MM.1S (cell line): Measurements from ENCODE around the gene PLD3.
A peak's percentile ranks its signal among the peaks of the same experiment; 100 is the strongest.

Experiments
- DNase-seq: peaks from one replicate; pipeline ENCODE4 v3.0.0-alpha.2; 2015
- H2AFZ ChIP-seq: fragments of 300-600 bp; sonication (generic); 2 replicates; pipeline ENCODE4 v1.6.0; 2016; ENCODE audit warnings: antibody characterized with exemption, low read length
- H3F3A ChIP-seq: fragments of 300-600 bp; sonication (generic); 2 replicates; pipeline ENCODE4 v1.6.1; 2016; ENCODE audit warnings: mild to moderate bottlenecking, antibody characterized with exemption, low read length, moderate library complexity, mixed read lengths; ENCODE audit not compliant: insufficient read depth
- H3K27ac ChIP-seq: fragments of 300-600 bp; sonication (generic); 2 replicates; pipeline ENCODE4 v1.5.1; 2016; ENCODE audit warnings: mild to moderate bottlenecking, low read length
- H3K27me3 ChIP-seq: fragments of 300-600 bp; sonication (generic); replicated peaks from 2 replicates; pipeline ENCODE4 v1.6.0; 2016; ENCODE audit warnings: low read length; ENCODE audit not compliant: insufficient read depth
- H3K36me3 ChIP-seq: fragments of 300-600 bp; sonication (generic); replicated peaks from 2 replicates; pipeline ENCODE4 v1.6.1; 2016; ENCODE audit warnings: mild to moderate bottlenecking, low read length, mixed read lengths; ENCODE audit not compliant: insufficient read depth
- H3K4me1 ChIP-seq: fragments of 300-600 bp; sonication (generic); 2 replicates; pipeline ENCODE4 v1.6.1; 2016; ENCODE audit warnings: low read length, mixed read lengths
- H3K4me2 ChIP-seq: fragments of 300-600 bp; sonication (generic); 2 replicates; pipeline ENCODE4 v1.6.0; 2016; ENCODE audit warnings: low read depth, low read length
- H3K4me3 ChIP-seq: fragments of 300-600 bp; sonication (generic); 2 replicates; pipeline ENCODE4 v1.5.1; 2016; ENCODE audit warnings: low read length, mixed read lengths
- H3K79me2 ChIP-seq: fragments of 300-600 bp; sonication (generic); 2 replicates; pipeline ENCODE4 v1.6.1; 2016; ENCODE audit warnings: mixed run types, low read length, mixed read lengths
- H3K9ac ChIP-seq: fragments of 300-600 bp; sonication (generic); 2 replicates; pipeline ENCODE4 v1.6.1; 2016; ENCODE audit warnings: low read length, mixed read lengths
- H3K9me2 ChIP-seq: fragments of 300-600 bp; sonication (generic); replicated peaks from 2 replicates; pipeline ENCODE4 v1.6.1; 2016; ENCODE audit warnings: mild to moderate bottlenecking, low read length, mixed read lengths; ENCODE audit not compliant: insufficient read depth
- H3K9me3 ChIP-seq: fragments of 300-600 bp; sonication (generic); replicated peaks from 2 replicates; pipeline ENCODE4 v1.6.1; 2016; ENCODE audit warnings: mild to moderate bottlenecking, low read length, mixed read lengths; ENCODE audit not compliant: insufficient read depth
- H4K20me1 ChIP-seq: fragments of 300-600 bp; sonication (generic); 2 replicates; pipeline ENCODE4 v1.6.1; 2016; ENCODE audit warnings: mild to moderate bottlenecking, low read length, moderate library complexity, mixed read lengths; ENCODE audit not compliant: insufficient read depth
- CTCF ChIP-seq: fragments of 300-600 bp; sonication (generic); IDR thresholded peaks from 2 replicates; pipeline ENCODE4 v1.5.1; 2016; ENCODE audit warnings: antibody characterized with exemption, low read length, mixed read lengths
- EZH2 ChIP-seq: fragments of 300-600 bp; sonication (generic); optimal IDR thresholded peaks from 2 replicates; pipeline ENCODE3; 2017; ENCODE audit warnings: low read depth, mild to moderate bottlenecking, antibody characterized with exemption, low read length, mixed read lengths
- EZH2phosphoT487 ChIP-seq: fragments of 300-600 bp; sonication (generic); IDR thresholded peaks from 2 replicates; pipeline ENCODE4 v1.6.1; 2018; ENCODE audit warnings: antibody characterized with exemption, low read length

The PLD3 gene

GRCh38 chr19:40348125-40348913 lies at the start of gene PLD3, which contains the start of gene C19orf47:
Gene PLD3, plus strand, starts transcription at chr19:40348695. Its CDS starts 17,789 bp downstream, at chr19:40366484.
Gene C19orf47, minus strand, starts transcription at chr19:40348397. Its CDS starts 6,540 bp downstream, at chr19:40341857.
- H3K36me3 ChIP-seq: no peaks in the 10 kb centered on the region
- peak within 1 kb of the TSS; percentile 90 for H3K4me2 ChIP-seq
- peak; percentile 99 for DNase-seq
- peaks cover 37% of the 10 kb centered on the region for H3K79me2 ChIP-seq
- H3K27ac ChIP-seq: no peak within 1 kb of the TSS
- H3K9me3 ChIP-seq: no peaks in the 10 kb centered on the region
- H3K4me1 ChIP-seq: peaks cover 4% of the 10 kb centered on the region; the same call in 1 of the 2 replicates
- peak within 1 kb of the TSS; percentile 89 for H3K4me3 ChIP-seq
- no peaks in the 10 kb centered on the region for H3K27me3 ChIP-seq
- peak within 1 kb of the TSS; percentile 74; the same call in 1 of the 2 replicates for H3K9ac ChIP-seq
- H2AFZ ChIP-seq: peak within 1 kb of the TSS; percentile 71
- no peaks in the 10 kb centered on the region for H4K20me1 ChIP-seq
- no peaks in the 10 kb centered on the region for H3K9me2 ChIP-seq
- TF ChIP-seq EZH2 (no peak), CTCF (no peak), EZH2phosphoT487 (no peak)
- H3F3A ChIP-seq: no peaks in the 10 kb centered on the region

- no peak overlapping the region for H3K27ac ChIP-seq
- H3K9me2 ChIP-seq: no peaks in the 10 kb centered on the region
- H3K9me3 ChIP-seq: no peaks in the 10 kb centered on the region
- no peaks in the 10 kb centered on the region for H4K20me1 ChIP-seq
- H3K27me3 ChIP-seq: no peaks in the 10 kb centered on the region
- no peak overlapping the region for H3K4me2 ChIP-seq
- DNase-seq: no peak
- TF ChIP-seq EZH2 (no peak), CTCF (no peak), EZH2phosphoT487 (no peak)
- no peak overlapping the region for H3K9ac ChIP-seq
- H3K4me3 ChIP-seq: no peak overlapping the region
- H2AFZ ChIP-seq: no peak overlapping the region
- H3K36me3 ChIP-seq: no peaks in the 10 kb centered on the region
- H3K4me1 ChIP-seq: no peaks in the 10 kb centered on the region
- H3F3A ChIP-seq: no peaks in the 10 kb centered on the region
- no peaks in the 10 kb centered on the region for H3K79me2 ChIP-seq
Measured at GRCh38 chr19:40300668-40301067, 47.8 kb upstream of the PLD3 start.

GRCh38 chr19:40302224-40303011 lies 46.1 kb upstream of the PLD3 start:
- Histone ChIP-seq H3K79me2 (no peaks in the 10 kb centered on the region), H3K9me2 (no peaks in the 10 kb centered on the region), H3F3A (no peaks in the 10 kb centered on the region), H3K4me1 (no peaks in the 10 kb centered on the region), H4K20me1 (no peaks in the 10 kb centered on the region), H3K4me2 (no peak overlapping the region), H3K27ac (no peak overlapping the region), H3K36me3 (no peaks in the 10 kb centered on the region), H3K9me3 (no peaks in the 10 kb centered on the region), H3K9ac (no peak overlapping the region), H3K4me3 (no peak overlapping the region), H2AFZ (no peak overlapping the region), H3K27me3 (no peaks in the 10 kb centered on the region)
- no peak for DNase-seq
- TF ChIP-seq CTCF (no peak), EZH2phosphoT487 (no peak), EZH2 (no peak)
